ENCODE data around the gene PRG2. TPM values are rescaled to one million over a fixed set of nuclear protein-coding genes. Genes with fewer than 3 reads are reported as not detected.

PRG2 gene
- total RNA-seq, 1 experiment from 2014 or later: not detected

DNA sequence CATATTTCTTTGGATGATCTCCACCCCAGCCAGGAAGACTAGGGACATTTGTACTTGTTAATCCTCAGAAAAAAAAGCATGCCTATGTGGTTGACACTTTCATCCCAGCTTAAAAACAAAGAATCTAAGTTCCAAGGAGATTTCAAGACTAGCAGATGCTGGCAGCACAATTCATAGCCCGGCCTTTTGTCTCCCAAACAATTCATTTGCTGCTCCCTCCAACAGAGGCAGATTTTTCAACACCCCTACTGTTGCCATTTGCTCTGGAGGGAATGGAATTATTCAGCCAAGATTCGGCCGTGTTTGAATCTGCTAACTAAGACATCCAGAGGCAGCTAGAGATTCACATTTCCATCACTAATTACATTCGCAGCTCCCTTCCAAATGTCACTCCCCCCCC, 37.0 kb downstream of the PRG2 start:
- 0 out of 2 replicates have a peak, but pooled peaks cover 4% of the 10 kb centered on the region for H3K36me3 ChIP-seq (ENCODE audit: low read depth)
- H3F3A ChIP-seq (ENCODE audit: insufficient read depth, low read depth): no peaks in the 10 kb centered on the region
- no peaks in the 10 kb centered on the region for H3K9me2 ChIP-seq (ENCODE audit: insufficient read depth)
- peaks cover 22% of the 10 kb centered on the region for H3K27me3 ChIP-seq (ENCODE audit: insufficient read depth, low read depth)
- H3K4me1 ChIP-seq (replicated peaks; ENCODE audit: insufficient read depth): no peaks in the 10 kb centered on the region
- no peak overlapping the region for H2AFZ ChIP-seq
- H4K20me1 ChIP-seq (ENCODE audit: insufficient read depth): no peaks in the 10 kb centered on the region
- H3K79me2 ChIP-seq (ENCODE audit: low read depth): no peaks in the 10 kb centered on the region
- H3K4me2 ChIP-seq: no peak overlapping the region
- no peak overlapping the region for H3K27ac ChIP-seq
- H3K9me3 ChIP-seq (ENCODE audit: insufficient read depth, low read depth): peaks cover 10% of the 10 kb centered on the region
- ChIA-PET CTCF (interaction anchor here (0.7 kb wide), 1 partner anchor 142 kb away, joined by 13 read pairs; no protein-coding TSS in a partner anchor), POLR2A (ENCODE audit: unreplicated experiment) (no interaction called here)
- intact Hi-C loops (cut with micrococcal nuclease; ENCODE audit: unreplicated experiment): no loop called here
- H3K4me3 ChIP-seq: no peak overlapping the region
- DNase-seq: no peak
- no TSS peak for BruUV-seq (replicated peaks)
- TF ChIP-seq EZH2 (IDR thresholded peaks at IDR 0.05; ENCODE audit: low read depth): no peak
- TF ChIP-seq, protein P1, sequence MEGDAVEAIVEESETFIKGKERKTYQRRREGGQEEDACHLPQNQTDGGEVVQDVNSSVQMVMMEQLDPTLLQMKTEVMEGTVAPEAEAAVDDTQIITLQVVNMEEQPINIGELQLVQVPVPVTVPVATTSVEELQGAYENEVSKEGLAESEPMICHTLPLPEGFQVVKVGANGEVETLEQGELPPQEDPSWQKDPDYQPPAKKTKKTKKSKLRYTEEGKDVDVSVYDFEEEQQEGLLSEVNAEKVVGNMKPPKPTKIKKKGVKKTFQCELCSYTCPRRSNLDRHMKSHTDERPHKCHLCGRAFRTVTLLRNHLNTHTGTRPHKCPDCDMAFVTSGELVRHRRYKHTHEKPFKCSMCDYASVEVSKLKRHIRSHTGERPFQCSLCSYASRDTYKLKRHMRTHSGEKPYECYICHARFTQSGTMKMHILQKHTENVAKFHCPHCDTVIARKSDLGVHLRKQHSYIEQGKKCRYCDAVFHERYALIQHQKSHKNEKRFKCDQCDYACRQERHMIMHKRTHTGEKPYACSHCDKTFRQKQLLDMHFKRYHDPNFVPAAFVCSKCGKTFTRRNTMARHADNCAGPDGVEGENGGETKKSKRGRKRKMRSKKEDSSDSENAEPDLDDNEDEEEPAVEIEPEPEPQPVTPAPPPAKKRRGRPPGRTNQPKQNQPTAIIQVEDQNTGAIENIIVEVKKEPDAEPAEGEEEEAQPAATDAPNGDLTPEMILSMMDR (conservative IDR thresholded peaks at IDR 0.05): no peak

- peaks cover 22% of the 10 kb centered on the region for H3K27me3 ChIP-seq (ENCODE audit: insufficient read depth, low read depth)
- no peak overlapping the region for H2AFZ ChIP-seq
- H3K9me2 ChIP-seq (ENCODE audit: insufficient read depth): no peaks in the 10 kb centered on the region
- H4K20me1 ChIP-seq (ENCODE audit: insufficient read depth): no peaks in the 10 kb centered on the region
- BruUV-seq (replicated peaks): no TSS peak
- intact Hi-C loops (cut with micrococcal nuclease; ENCODE audit: unreplicated experiment): no loop called here
- H3K4me1 ChIP-seq (replicated peaks; ENCODE audit: insufficient read depth): no peaks in the 10 kb centered on the region
- DNase-seq: no peak
- CTCF ChIA-PET: interaction anchor here (0.7 kb wide), 1 partner anchor 141 kb away, joined by 13 read pairs; no protein-coding TSS in a partner anchor
- H3K27ac ChIP-seq: no peak overlapping the region
- H3F3A ChIP-seq (ENCODE audit: insufficient read depth, low read depth): no peaks in the 10 kb centered on the region
- POLR2A ChIA-PET (ENCODE audit: unreplicated experiment): no interaction called here
- 0 out of 2 replicates have a peak, but pooled peaks cover 4% of the 10 kb centered on the region for H3K36me3 ChIP-seq (ENCODE audit: low read depth)
- H3K79me2 ChIP-seq (ENCODE audit: low read depth): no peaks in the 10 kb centered on the region
- H3K9me3 ChIP-seq (ENCODE audit: insufficient read depth, low read depth): peaks cover 10% of the 10 kb centered on the region
- no peak for TF ChIP-seq EZH2 (IDR thresholded peaks at IDR 0.05; ENCODE audit: low read depth)
- TF ChIP-seq, protein P1 (conservative IDR thresholded peaks at IDR 0.05): no peak
- H3K4me3 ChIP-seq: no peak overlapping the region
- no peak overlapping the region for H3K4me2 ChIP-seq
Observed at GRCh38 chr11:57353036-57353435, 37.4 kb downstream of the PRG2 start.

DNA sequence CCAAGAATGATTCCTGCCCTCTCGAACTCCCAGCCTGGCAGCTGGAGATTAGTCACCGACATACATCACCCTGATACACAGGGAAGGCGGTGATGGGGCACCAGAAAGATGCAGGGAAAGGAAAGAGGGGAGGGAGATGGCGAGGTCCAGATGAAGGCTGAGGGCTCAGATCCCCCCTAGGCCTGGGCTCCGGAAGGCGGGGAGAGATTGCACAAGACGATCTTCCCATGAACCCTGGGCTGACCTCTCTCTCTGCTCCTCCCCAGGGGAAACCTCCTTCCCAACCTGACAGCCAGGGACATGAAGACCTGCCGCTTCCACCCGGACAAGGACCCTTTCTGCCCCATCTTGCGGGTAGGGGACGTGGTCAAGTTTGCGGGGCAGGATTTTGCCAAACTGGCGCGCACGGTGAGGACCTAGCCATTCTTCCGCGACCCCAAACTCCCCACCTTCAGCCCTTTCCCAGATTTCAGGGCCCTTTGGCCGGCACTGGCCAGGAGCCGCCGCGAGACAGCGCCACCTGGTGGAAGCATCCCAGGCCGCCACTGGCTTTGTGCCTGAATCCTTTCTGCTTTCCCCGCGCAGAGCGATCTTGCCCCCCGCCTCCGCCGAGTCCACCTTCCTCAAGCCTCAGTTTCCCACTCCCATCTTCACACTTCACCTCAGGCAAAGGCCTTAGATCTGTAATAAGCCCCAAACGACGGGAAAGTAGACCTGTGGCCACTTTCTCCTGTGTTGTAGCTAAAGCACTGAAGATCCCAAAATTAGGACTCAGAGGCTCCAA, 40.8 kb downstream of the PRG2 start:
- CTCF ChIA-PET: interaction anchor here (0.5 to 0.8 kb wide), 8 partner anchors 10 to 1184 kb away, joined by 3 to 11 read pairs (median 5); no protein-coding TSS in a partner anchor
- POLR2A ChIA-PET (ENCODE audit: unreplicated experiment): interaction anchor here (0.5 to 0.6 kb wide), 2 partner anchors 176 to 306 kb away, joined by 4 to 7 read pairs; no protein-coding TSS in a partner anchor
- peaks cover 22% of the 10 kb centered on the region for H3K27me3 ChIP-seq (ENCODE audit: insufficient read depth, low read depth)
- H4K20me1 ChIP-seq (ENCODE audit: insufficient read depth): no peaks in the 10 kb centered on the region
- TF ChIP-seq EZH2 (IDR thresholded peaks at IDR 0.05; ENCODE audit: low read depth): no peak
- TF ChIP-seq, protein P1 (conservative IDR thresholded peaks at IDR 0.05): peak; percentile 92
- peak overlapping the region; percentile 52; the same call in 1 of the 2 replicates for H2AFZ ChIP-seq
- no peaks in the 10 kb centered on the region for H3K9me2 ChIP-seq (ENCODE audit: insufficient read depth)
- BruUV-seq (replicated peaks): no TSS peak
- H3F3A ChIP-seq (ENCODE audit: insufficient read depth, low read depth): no peaks in the 10 kb centered on the region; the same call in 1 of the 2 replicates
- no peak overlapping the region for H3K27ac ChIP-seq
- intact Hi-C loops (cut with micrococcal nuclease; ENCODE audit: unreplicated experiment): loop anchor here (1.0 to 5.0 kb wide), 3 partner anchors 133 to 1323 kb away; no protein-coding TSS in a partner anchor
- no peak overlapping the region for H3K4me3 ChIP-seq
- H3K4me1 ChIP-seq (replicated peaks; ENCODE audit: insufficient read depth): no peaks in the 10 kb centered on the region
- H3K4me2 ChIP-seq: peak overlapping the region; percentile 41; the same call in 1 of the 2 replicates
- peaks cover 10% of the 10 kb centered on the region for H3K9me3 ChIP-seq (ENCODE audit: insufficient read depth, low read depth)
- peak in 1 of 2 experiments; percentile 65 for DNase-seq
- 0 out of 2 replicates have a peak, but pooled peaks cover 4% of the 10 kb centered on the region for H3K36me3 ChIP-seq (ENCODE audit: low read depth)
- H3K79me2 ChIP-seq (ENCODE audit: low read depth): no peaks in the 10 kb centered on the region
